SU-DHL-6 (cell line): ENCODE measurements around the gene ZSCAN2.

Source experiments
- H2AFZ ChIP-seq: fragments of 200-600 bp; sonication (generic); 2 replicates; pipeline ENCODE4 v1.6.1; 2014; ENCODE audit warnings: low read depth, mild to moderate bottlenecking, moderate library complexity, mixed read lengths, antibody characterized with exemption, low read length; ENCODE audit not compliant: severe bottlenecking
- H3F3A ChIP-seq: fragments of 200-600 bp; shearing (Covaris generic); 2 replicates; pipeline ENCODE4 v1.6.0; 2016; ENCODE audit warnings: antibody characterized with exemption, mild to moderate bottlenecking; ENCODE audit not compliant: insufficient read depth
- H3K27ac ChIP-seq: fragments of 200-600 bp; sonication (generic); 2 replicates; pipeline ENCODE4 v1.5.1; 2016; ENCODE audit warnings: low read depth, mild to moderate bottlenecking, low read length, moderate library complexity, mixed read lengths
- H3K27me3 ChIP-seq: fragments of 200-600 bp; sonication (generic), shearing (Covaris generic); 2 replicates; pipeline ENCODE4 v1.6.0; 2014; ENCODE audit warnings: mild to moderate bottlenecking, low read length
- H3K36me3 ChIP-seq: fragments of 200-600 bp; sonication (generic); 2 replicates; pipeline ENCODE4 v1.6.1; 2014; ENCODE audit warnings: mild to moderate bottlenecking, low read length, mixed read lengths
- H3K4me2 ChIP-seq: fragments of 300-600, 200-600 bp; shearing (Covaris generic), sonication (generic); 2 replicates; pipeline ENCODE4 v1.6.0; 2014; ENCODE audit warnings: low read length, low read depth, mild to moderate bottlenecking; ENCODE audit not compliant: poor library complexity, severe bottlenecking
- H3K4me3 ChIP-seq: fragments of 200-600 bp; sonication (generic); 2 replicates; pipeline ENCODE4 v1.5.1; 2014; ENCODE audit warnings: antibody characterized with exemption, low read length, mild to moderate bottlenecking, mixed read lengths; ENCODE audit not compliant: insufficient read depth, poor library complexity, severe bottlenecking
- H3K79me2 ChIP-seq: fragments of 200-600 bp; sonication (generic); 2 replicates; pipeline ENCODE4 v1.6.1; 2014; ENCODE audit warnings: mild to moderate bottlenecking, low read length, moderate library complexity; ENCODE audit not compliant: insufficient read depth
- H3K9ac ChIP-seq: fragments of 200-600 bp; sonication (generic); 2 replicates; pipeline ENCODE4 v1.7.0; 2014; ENCODE audit warnings: mild to moderate bottlenecking, low read length
- H3K9me2 ChIP-seq: fragments of 200-600 bp; sonication (generic); replicated peaks from 2 replicates; pipeline ENCODE4 v1.6.1; 2014; ENCODE audit warnings: low read length; ENCODE audit not compliant: insufficient read depth
- H3K9me3 ChIP-seq: fragments of 200-600 bp; sonication (generic); 2 replicates; pipeline ENCODE4 v1.6.1; 2014; ENCODE audit warnings: low read length, mixed read lengths; ENCODE audit not compliant: insufficient read depth
- H4K20me1 ChIP-seq: fragments of 200-600 bp; sonication (generic); 2 replicates; pipeline ENCODE4 v1.6.1; 2014; ENCODE audit warnings: low read depth, mild to moderate bottlenecking, antibody characterized with exemption, low read length, moderate library complexity, mixed read lengths
- CTCF ChIP-seq: fragments of 200-600 bp; sonication (generic); IDR thresholded peaks from one replicate; pipeline ENCODE4 v1.5.1; 2017; ENCODE audit warnings: antibody characterized with exemption, mild to moderate bottlenecking, low read length, moderate library complexity; ENCODE audit not compliant: insufficient read depth, poor library complexity, severe bottlenecking
- EZH2phosphoT487 ChIP-seq: fragments of 200-600 bp; sonication (generic), shearing (Covaris generic); conservative IDR thresholded peaks from 2 replicates; pipeline ENCODE4 v1.6.1; 2018; ENCODE audit warnings: mild to moderate bottlenecking, antibody characterized with exemption, low read length, moderate library complexity, mixed read lengths

Gene ZSCAN2

GRCh38 chr15:84647726-84648125 lies 46.9 kb downstream of the ZSCAN2 start:
- no peaks in the 10 kb centered on the region for H3F3A ChIP-seq
- H3K27ac ChIP-seq: no peak overlapping the region
- H3K4me2 ChIP-seq: no peak overlapping the region
- H3K79me2 ChIP-seq: peaks cover 3% of the 10 kb centered on the region; the same call in 1 of the 2 replicates
- H3K27me3 ChIP-seq: no peaks in the 10 kb centered on the region
- H3K36me3 ChIP-seq: peaks cover 8% of the 10 kb centered on the region; the same call in 1 of the 2 replicates
- no peaks in the 10 kb centered on the region for H4K20me1 ChIP-seq
- no peak overlapping the region for H3K9ac ChIP-seq
- H2AFZ ChIP-seq: no peak overlapping the region
- no peaks in the 10 kb centered on the region for H3K9me2 ChIP-seq
- no peaks in the 10 kb centered on the region for H3K9me3 ChIP-seq
- H3K4me3 ChIP-seq: no peak overlapping the region
- TF ChIP-seq EZH2phosphoT487: no peak
- no peak for TF ChIP-seq CTCF

GRCh38 chr15:84648539-84648938 lies 47.7 kb downstream of the ZSCAN2 start:
- no peaks in the 10 kb centered on the region for H3K9me3 ChIP-seq
- no peaks in the 10 kb centered on the region for H3K9me2 ChIP-seq
- H3K4me2 ChIP-seq: no peak overlapping the region
- H3K36me3 ChIP-seq: peaks cover 4% of the 10 kb centered on the region; the same call in 1 of the 2 replicates
- no peak overlapping the region for H3K27ac ChIP-seq
- no peak overlapping the region for H3K4me3 ChIP-seq
- no peaks in the 10 kb centered on the region for H3K27me3 ChIP-seq
- no peaks in the 10 kb centered on the region for H3F3A ChIP-seq
- no peak for TF ChIP-seq CTCF
- TF ChIP-seq EZH2phosphoT487: no peak
- no peaks in the 10 kb centered on the region for H4K20me1 ChIP-seq
- no peak overlapping the region for H3K9ac ChIP-seq
- H3K79me2 ChIP-seq: peaks cover 11% of the 10 kb centered on the region
- H2AFZ ChIP-seq: no peak overlapping the region

- TF ChIP-seq EZH2phosphoT487: no peak
- TF ChIP-seq CTCF: no peak
- Histone ChIP-seq H2AFZ (no peak overlapping the region), H3K4me3 (no peak overlapping the region), H3K9ac (no peak overlapping the region), H3K4me2 (no peak overlapping the region), H3K79me2 (peaks cover 12% of the 10 kb centered on the region), H3K27me3 (no peaks in the 10 kb centered on the region), H3F3A (no peaks in the 10 kb centered on the region), H3K9me3 (no peaks in the 10 kb centered on the region), H3K9me2 (no peaks in the 10 kb centered on the region), H4K20me1 (no peaks in the 10 kb centered on the region), H3K36me3 (peaks cover 4% of the 10 kb centered on the region; the same call in 1 of the 2 replicates), H3K27ac (no peak overlapping the region)
Observed at GRCh38 chr15:84649706-84650105, 48.9 kb downstream of the ZSCAN2 start.
